Cardiac muscle cell (in vitro differentiated cells and primary cell): ENCODE data around the gene OR1D5. TPM values are rescaled to one million over a fixed set of nuclear protein-coding genes. Genes with fewer than 3 reads are reported as not detected.
A peak's percentile ranks its signal among the peaks of the same experiment; 100 is the strongest.

Source experiments
- DNase-seq, 2 donors: peaks; one replicate each; pipeline versions ENCODE4 v3.0.0 to v3.0.0-alpha.2; 2010 to 2017; ENCODE audit warnings: low read depth in 1 of 2, low spot score in 1 of 2
- H3K27ac ChIP-seq: fragments of 200-600 bp; sonication (generic); 2 replicates; pipeline ENCODE4 v1.5.1; 2016
- H3K27me3 ChIP-seq: fragments of 200-600 bp; sonication (generic); 2 replicates; pipeline ENCODE4 v1.6.0; 2016; ENCODE audit warnings: control low read depth
- H3K36me3 ChIP-seq: fragments of 200-600 bp; sonication (generic); 2 replicates; pipeline ENCODE4 v1.5.1; 2016; ENCODE audit warnings: control low read depth
- H3K4me1 ChIP-seq: fragments of 200-600 bp; sonication (generic); 2 replicates; pipeline ENCODE4 v1.8.1; 2017; ENCODE audit warnings: low read depth, mild to moderate bottlenecking, mixed run types
- H3K4me3 ChIP-seq: fragments of 200-600 bp; sonication (generic); 2 replicates; pipeline ENCODE4 v1.5.1; 2016; ENCODE audit warnings: mild to moderate bottlenecking
- H3K9me3 ChIP-seq: fragments of 200-600 bp; sonication (generic); 2 replicates; pipeline ENCODE4 v1.5.1; 2017; ENCODE audit warnings: low read depth, mild to moderate bottlenecking, control low read depth
- polyA plus RNA-seq: library from polyadenylated mRNA; unstranded; fragments of >200 nt; fragmentation: Nextera tagmentation; extraction: Ambion mirVana; gene quantifications from 2 replicates; pipeline ENCODE4 v1.2.1, GENCODE V29; 2016
- total RNA-seq: library from RNA; depleted of rRNA; stranded (reverse); fragments of >200 nt; gene quantifications from 2 replicates; pipeline ENCODE4 v1.2.3, GENCODE V29; 2016
- TF ChIP-seq, protein P1 (sequence below): IDR thresholded peaks from 2 replicates; pipeline ENCODE4 v1.5.1; 2012; ENCODE audit warnings: low read depth, mild to moderate bottlenecking, low read length

OR1D5 gene
- total and polyA plus RNA-seq, 2 experiments from 2014 or later: not detected

DNA sequence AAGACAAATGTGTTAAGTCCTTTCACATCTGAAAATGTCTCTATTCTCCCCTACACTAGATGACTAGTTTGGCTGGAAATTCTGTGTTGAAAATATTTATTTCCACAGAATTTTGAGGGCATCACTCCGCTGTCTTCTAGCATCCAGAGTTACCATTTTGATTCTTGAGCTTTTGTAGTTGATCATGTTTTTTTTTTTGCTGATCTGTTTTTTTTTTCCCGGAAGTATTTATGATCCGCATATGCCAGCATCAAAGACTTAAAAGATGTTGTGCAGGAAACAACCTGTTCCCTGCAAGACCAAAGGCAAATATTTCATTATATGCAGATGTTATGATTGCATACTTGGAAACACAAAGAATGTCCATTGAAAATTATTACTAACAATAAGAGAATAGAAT is 16.7 kb downstream of the OR1D5 start:
- Histone ChIP-seq H3K4me3 (no peak overlapping the region), H3K4me1 (no peaks in the 10 kb centered on the region), H3K36me3 (no peaks in the 10 kb centered on the region), H3K27me3 (no peaks in the 10 kb centered on the region), H3K27ac (no peak overlapping the region), H3K9me3 (no peaks in the 10 kb centered on the region)
- TF ChIP-seq, protein P1, sequence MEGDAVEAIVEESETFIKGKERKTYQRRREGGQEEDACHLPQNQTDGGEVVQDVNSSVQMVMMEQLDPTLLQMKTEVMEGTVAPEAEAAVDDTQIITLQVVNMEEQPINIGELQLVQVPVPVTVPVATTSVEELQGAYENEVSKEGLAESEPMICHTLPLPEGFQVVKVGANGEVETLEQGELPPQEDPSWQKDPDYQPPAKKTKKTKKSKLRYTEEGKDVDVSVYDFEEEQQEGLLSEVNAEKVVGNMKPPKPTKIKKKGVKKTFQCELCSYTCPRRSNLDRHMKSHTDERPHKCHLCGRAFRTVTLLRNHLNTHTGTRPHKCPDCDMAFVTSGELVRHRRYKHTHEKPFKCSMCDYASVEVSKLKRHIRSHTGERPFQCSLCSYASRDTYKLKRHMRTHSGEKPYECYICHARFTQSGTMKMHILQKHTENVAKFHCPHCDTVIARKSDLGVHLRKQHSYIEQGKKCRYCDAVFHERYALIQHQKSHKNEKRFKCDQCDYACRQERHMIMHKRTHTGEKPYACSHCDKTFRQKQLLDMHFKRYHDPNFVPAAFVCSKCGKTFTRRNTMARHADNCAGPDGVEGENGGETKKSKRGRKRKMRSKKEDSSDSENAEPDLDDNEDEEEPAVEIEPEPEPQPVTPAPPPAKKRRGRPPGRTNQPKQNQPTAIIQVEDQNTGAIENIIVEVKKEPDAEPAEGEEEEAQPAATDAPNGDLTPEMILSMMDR: no peak
- no peak for DNase-seq

DNA sequence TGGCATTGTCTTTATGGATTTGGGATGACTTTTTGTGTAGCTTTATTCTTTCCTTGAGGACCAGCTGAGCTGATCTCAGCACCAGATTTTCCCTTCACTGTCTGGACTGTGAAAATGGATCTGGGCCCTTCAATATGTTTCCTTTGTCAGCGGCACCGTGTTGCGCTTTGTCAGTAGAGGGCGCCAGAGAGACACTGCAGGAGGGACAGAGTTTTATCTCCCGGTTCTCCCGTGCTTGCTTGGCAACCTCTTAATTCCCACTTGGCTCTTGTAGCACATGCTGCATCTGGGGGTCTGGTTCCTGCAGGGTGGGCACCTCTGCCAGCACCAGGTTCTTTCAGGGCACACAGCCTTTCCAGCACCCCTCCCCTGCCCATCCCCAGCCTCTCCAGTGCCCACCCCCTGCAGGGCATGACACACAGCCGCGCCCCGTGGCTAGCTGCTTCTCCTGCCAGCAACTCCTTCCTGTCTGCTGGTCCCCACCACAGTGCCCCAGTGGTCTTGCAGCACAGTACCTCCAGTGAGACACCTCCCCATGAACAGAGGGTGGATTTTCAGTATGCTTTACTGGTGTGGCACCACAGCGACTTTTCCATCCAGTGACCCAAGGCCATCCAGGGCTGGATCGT is 19.6 kb downstream of the OR1D5 start:
- DNase-seq: no peak
- H3K27me3 ChIP-seq: no peaks in the 10 kb centered on the region
- TF ChIP-seq, protein P1: no peak
- H3K4me3 ChIP-seq: no peak overlapping the region
- no peaks in the 10 kb centered on the region for H3K9me3 ChIP-seq
- no peak overlapping the region for H3K27ac ChIP-seq
- no peaks in the 10 kb centered on the region for H3K36me3 ChIP-seq
- no peaks in the 10 kb centered on the region for H3K4me1 ChIP-seq

DNA sequence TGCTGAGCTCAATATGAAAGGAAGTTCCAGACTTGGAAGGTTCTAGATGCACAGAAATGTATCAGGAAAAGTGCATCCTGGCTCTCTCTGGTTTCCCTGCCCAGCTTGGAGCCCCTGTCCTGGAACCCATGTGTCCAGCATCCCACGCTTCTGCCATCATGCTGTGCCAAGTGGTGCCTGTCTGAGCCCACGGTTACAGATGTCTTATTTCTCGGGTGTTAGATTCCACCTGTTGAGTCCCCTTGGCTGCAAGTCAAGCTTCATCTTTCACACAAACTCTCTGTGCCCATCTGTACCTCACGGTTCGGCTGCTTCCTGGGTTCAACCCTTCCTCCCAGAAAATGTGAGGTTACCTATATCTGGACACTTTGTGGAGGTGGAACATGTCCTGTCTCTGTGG is 22.5 kb downstream of the OR1D5 start:
- Histone ChIP-seq H3K27ac (no peak overlapping the region), H3K9me3 (no peaks in the 10 kb centered on the region), H3K36me3 (no peaks in the 10 kb centered on the region), H3K4me3 (no peak overlapping the region), H3K4me1 (no peaks in the 10 kb centered on the region), H3K27me3 (no peaks in the 10 kb centered on the region)
- no peak for DNase-seq
- TF ChIP-seq, protein P1: no peak

DNA sequence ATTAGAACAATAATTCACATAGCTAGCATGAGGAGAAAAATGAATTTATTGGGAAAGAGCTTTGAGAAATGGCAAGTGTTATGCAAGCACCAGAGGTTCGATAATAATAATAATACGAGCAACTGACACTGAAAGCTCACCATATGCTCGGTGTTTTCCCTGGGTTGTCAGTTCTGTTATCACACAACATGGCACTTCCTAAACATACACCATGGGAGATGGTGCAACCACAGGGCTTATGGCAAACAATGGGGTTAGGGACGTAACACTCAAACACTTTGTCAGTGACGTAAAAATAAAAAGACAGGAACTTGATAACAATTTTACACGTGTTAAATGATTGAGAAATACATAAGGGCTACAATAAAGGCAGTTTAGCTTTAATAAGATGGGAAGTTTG is 23.7 kb downstream of the OR1D5 start:
- DNase-seq: peak in 1 of 2 donors; percentile 83
- Histone ChIP-seq H3K4me3 (no peak overlapping the region), H3K27me3 (no peaks in the 10 kb centered on the region), H3K27ac (no peak overlapping the region), H3K9me3 (no peaks in the 10 kb centered on the region), H3K4me1 (no peaks in the 10 kb centered on the region), H3K36me3 (no peaks in the 10 kb centered on the region)
- TF ChIP-seq, protein P1: no peak

DNA sequence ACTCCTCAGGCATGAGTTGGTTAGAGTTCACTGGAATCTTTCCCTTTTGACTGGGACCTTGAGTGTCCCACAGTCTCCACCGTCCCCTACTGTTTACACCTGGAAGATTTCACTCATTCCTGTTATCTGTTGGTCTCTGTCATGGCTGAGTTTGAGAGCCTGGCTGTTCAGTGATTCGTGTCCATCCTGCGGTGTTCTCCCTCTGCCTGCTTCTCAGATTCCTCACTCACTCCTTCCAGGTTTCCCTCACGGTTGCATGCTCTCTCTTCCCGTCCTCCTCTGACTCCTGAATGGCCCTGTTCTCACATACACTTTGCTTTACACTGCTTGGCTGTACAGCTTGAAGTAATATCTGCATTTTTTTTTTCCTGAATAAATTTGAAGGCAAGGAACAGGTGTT is 24.5 kb downstream of the OR1D5 start:
- TF ChIP-seq, protein P1: no peak
- Histone ChIP-seq H3K4me1 (no peaks in the 10 kb centered on the region), H3K27me3 (no peaks in the 10 kb centered on the region), H3K9me3 (no peaks in the 10 kb centered on the region), H3K36me3 (no peaks in the 10 kb centered on the region), H3K27ac (no peak overlapping the region), H3K4me3 (no peak overlapping the region)
- DNase-seq: no peak
